H1 (cell line): ENCODE results near the gene MGMT.

Source experiments
- EGR1 ChIP-seq: IDR thresholded peaks from 2 replicates; pipeline ENCODE4 v1.6.1; 2011; ENCODE audit warnings: low read depth, low read length, borderline replicate concordance
- MAX ChIP-seq: IDR thresholded peaks from 2 replicates; pipeline ENCODE4 v1.6.1; 2012; ENCODE audit warnings: inconsistent platforms

GRCh38 chr10:129654461-129654860, 187.4 kb downstream of the MGMT start:
- TF ChIP-seq EGR1 (no peak), MAX (no peak)
